ENCODE measurements around the gene RAD51B. TPM values are rescaled to one million over a fixed set of nuclear protein-coding genes. Genes with fewer than 3 reads are reported as not detected.
A peak's percentile ranks its signal among the peaks of the same experiment; 100 is the strongest.

Gene RAD51B
- total and polyA plus RNA-seq, 8 donors = 1.8 to 30.7 (median 15.3) TPM

- Histone ChIP-seq H3K36me3 (no peaks in the 10 kb centered on the region), H3K27me3 (no peaks in the 10 kb centered on the region), H3K9me3 (no peaks in the 10 kb centered on the region), H3K27ac (peak overlapping the region in 4 of 5 donors; percentile 44 to 70 (median 66)), H3K4me1 (peaks cover 17 to 57% (median 33%) of the 10 kb centered on the region in 4 donors), H3K4me3 (no peak overlapping the region)
- no peak for DNase-seq
- TF ChIP-seq EP300 (IDR thresholded peaks at IDR 0.05) (no peak), CTCF (IDR thresholded peaks at IDR 0.05) (no peak), POLR2A (IDR thresholded peaks at IDR 0.05) (no peak), POLR2AphosphoS5 (IDR thresholded peaks at IDR 0.05) (no peak)
- intact Hi-C loops (cut with DNase I; ENCODE audit: low total_unique reads) = no loop called here
Observed at GRCh38 chr14:68475802-68476201, 656.2 kb downstream of the RAD51B start.

DNA sequence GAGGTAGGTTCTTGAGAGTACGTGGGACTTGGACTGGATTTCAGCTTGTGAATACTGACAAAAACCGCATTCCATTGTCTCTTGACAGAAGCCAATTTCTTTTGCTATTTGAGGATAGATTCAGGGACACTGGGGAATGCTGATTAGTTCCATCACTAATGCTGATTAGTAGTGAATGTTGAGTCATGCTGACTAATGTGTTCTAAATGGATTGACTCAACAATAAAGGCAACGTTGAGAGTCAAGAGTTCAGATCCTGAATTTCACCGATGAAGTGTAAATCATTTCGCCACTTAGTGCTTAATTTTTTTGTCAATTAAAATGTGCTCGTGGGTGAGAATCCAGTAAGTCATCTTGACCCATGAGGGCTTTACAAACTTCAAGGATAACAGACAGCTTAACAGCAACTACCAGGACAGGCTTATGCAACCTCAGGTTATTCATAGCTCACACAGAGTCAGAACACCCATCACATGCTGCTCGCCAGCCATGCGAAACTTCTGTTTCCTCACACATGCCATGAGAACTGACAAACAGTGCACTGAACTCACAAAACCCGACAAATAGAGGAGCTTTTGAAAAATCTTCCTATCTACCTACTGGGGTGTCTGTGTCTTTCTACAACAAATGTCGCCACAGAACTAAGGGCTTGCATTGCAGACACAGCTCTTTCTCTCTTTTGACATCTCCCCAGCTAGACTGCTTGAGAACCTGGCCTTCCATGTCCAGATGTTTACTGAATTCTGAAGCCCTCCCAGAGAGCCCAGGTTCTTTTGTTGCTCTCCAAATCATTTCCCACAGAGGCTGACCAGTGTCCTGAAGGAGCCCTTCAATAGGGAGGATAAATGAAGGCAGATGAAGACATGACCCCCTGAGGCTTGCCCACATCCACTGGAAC lies 656.9 kb downstream of the RAD51B start:
- Histone ChIP-seq H3K9me3 (no peaks in the 10 kb centered on the region), H3K27ac (peak overlapping the region; percentile 44 to 70 (median 65)), H3K36me3 (no peaks in the 10 kb centered on the region), H3K4me3 (no peak overlapping the region), H3K27me3 (no peaks in the 10 kb centered on the region), H3K4me1 (peaks cover 17 to 54% (median 36%) of the 10 kb centered on the region in 4 donors)
- peak in 1 of 2 donors; percentile 64 for DNase-seq
- intact Hi-C loops (cut with DNase I; ENCODE audit: low total_unique reads) = no loop called here
- WGBS, 5 donors = 63 to 73% (median 66%) methylated on average over 10 of the region's 10 CpGs
- no peak for TF ChIP-seq EP300 (IDR thresholded peaks at IDR 0.05)
- no peak for TF ChIP-seq CTCF (IDR thresholded peaks at IDR 0.05)
- peak in 2 of 3 donors; percentile 57 to 58 for TF ChIP-seq POLR2AphosphoS5 (IDR thresholded peaks at IDR 0.05)

DNA sequence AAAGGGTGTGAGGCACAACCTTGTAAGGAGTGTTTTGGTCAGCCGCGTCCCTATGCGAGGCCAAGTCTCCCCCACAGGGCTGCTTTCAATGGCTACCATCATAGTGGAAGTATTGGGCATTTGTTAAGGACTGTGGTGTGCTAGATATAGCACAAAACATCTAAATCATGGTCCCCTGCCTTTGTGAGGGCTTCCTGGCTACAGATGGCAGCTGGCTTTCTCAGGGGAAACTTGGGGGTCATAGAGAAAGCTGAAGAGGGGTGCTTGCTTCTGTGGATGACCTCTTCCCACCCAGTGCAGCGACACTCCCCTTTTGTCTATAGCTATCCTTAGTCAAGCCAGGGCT lies 657.5 kb downstream of the RAD51B start:
- peak overlapping the region; percentile 44 to 70 (median 65) for H3K27ac ChIP-seq
- no peaks in the 10 kb centered on the region for H3K27me3 ChIP-seq
- no peaks in the 10 kb centered on the region for H3K9me3 ChIP-seq
- TF ChIP-seq CTCF (IDR thresholded peaks at IDR 0.05) (no peak), EP300 (IDR thresholded peaks at IDR 0.05) (no peak), POLR2A (IDR thresholded peaks at IDR 0.05) (no peak), POLR2AphosphoS5 (IDR thresholded peaks at IDR 0.05) (no peak)
- DNase-seq = no peak
- peaks cover 17 to 51% (median 34%) of the 10 kb centered on the region in 4 donors for H3K4me1 ChIP-seq
- intact Hi-C loops (cut with DNase I; ENCODE audit: low total_unique reads) = no loop called here
- H3K36me3 ChIP-seq = no peaks in the 10 kb centered on the region
- 97 to 99% (median 98%) methylated on average over 4 of the region's 4 CpGs for WGBS, 5 donors
- no peak overlapping the region for H3K4me3 ChIP-seq

GRCh38 chr14:68477461-68478085 lies 658.0 kb downstream of the RAD51B start:
- Histone ChIP-seq H3K36me3 (no peaks in the 10 kb centered on the region), H3K27ac (peak overlapping the region; percentile 44 to 70 (median 65)), H3K4me3 (no peak overlapping the region), H3K27me3 (no peaks in the 10 kb centered on the region), H3K4me1 (peaks cover 17 to 55% (median 35%) of the 10 kb centered on the region in 4 donors), H3K9me3 (no peaks in the 10 kb centered on the region)
- intact Hi-C loops (cut with DNase I; ENCODE audit: low total_unique reads) = no loop called here
- no peak for DNase-seq
- TF ChIP-seq CTCF (IDR thresholded peaks at IDR 0.05) = no peak
- no peak for TF ChIP-seq EP300 (IDR thresholded peaks at IDR 0.05)
- no peak for TF ChIP-seq POLR2A (IDR thresholded peaks at IDR 0.05)
- no peak for TF ChIP-seq POLR2AphosphoS5 (IDR thresholded peaks at IDR 0.05)
- WGBS, 5 donors = 89 to 97% (median 95%) methylated on average over 8 of the region's 8 CpGs
